Muscle layer of duodenum (tissue), 2 donors: ENCODE results near the gene INPP5D.

Source experiments
- H3K27ac ChIP-seq: one replicate; pipeline ENCODE4 v1.7.0; 2013; ENCODE audit warnings: mild to moderate bottlenecking, low read length
- H3K27me3 ChIP-seq: one replicate; pipeline ENCODE4 v1.7.0; 2013; ENCODE audit warnings: low read depth, mild to moderate bottlenecking, control low read depth, low read length
- H3K36me3 ChIP-seq, 2 donors: one replicate each; pipeline ENCODE4 v1.7.0; 2013; ENCODE audit warnings: low read length in 2 of 2, control low read depth in 1 of 2, mild to moderate bottlenecking in 1 of 2; ENCODE audit not compliant: insufficient read depth in 2 of 2, control insufficient read depth in 1 of 2
- H3K4me1 ChIP-seq, 2 donors: one replicate each; pipeline ENCODE4 v1.7.0; 2013; ENCODE audit warnings: low read length in 2 of 2, mild to moderate bottlenecking in 2 of 2, control low read depth in 1 of 2, moderate library complexity in 1 of 2; ENCODE audit not compliant: insufficient read depth in 2 of 2, control insufficient read depth in 1 of 2
- H3K4me3 ChIP-seq, 2 donors: one replicate each; pipeline ENCODE4 v1.7.0; 2013; ENCODE audit warnings: low read length in 2 of 2, low read depth in 1 of 2, mild to moderate bottlenecking in 1 of 2
- H3K9me3 ChIP-seq, 2 donors: one replicate each; pipeline ENCODE4 v1.7.0; 2013; ENCODE audit warnings: low read length in 2 of 2, control low read depth in 1 of 2, mild to moderate bottlenecking in 1 of 2; ENCODE audit not compliant: control insufficient read depth in 1 of 2
- donor health status: healthy.

The INPP5D gene

DNA sequence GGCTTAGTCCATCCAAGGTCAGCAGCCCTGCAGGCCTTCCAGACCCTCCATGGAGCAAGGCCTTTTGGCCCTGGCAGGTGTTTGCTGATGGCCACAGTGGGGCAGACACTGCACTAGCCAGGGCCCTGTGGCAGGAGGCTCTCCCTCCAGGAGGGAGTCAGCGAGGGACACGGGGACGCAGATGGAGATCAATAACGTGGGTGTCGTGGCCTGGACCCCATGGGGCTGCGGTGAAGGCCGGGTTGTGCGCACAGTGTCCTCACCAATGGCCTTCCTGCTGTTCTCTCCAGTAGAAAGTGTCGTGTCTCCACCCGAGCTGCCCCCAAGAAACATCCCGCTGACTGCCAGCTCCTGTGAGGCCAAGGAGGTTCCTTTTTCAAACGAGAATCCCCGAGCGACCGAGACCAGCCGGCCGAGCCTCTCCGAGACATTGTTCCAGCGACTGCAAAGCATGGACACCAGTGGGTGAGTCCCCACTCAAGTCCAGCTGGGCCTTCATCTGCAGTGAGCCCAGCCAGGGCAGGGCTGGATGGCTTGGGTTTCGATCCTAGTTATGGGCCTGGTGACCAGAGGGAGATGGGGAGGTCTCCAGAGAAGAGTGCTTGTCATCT, 65.4 kb downstream of the INPP5D start:
- no peaks in the 10 kb centered on the region for H3K27me3 ChIP-seq
- no peak overlapping the region for H3K4me3 ChIP-seq
- peaks cover 0 to 3% of the 10 kb centered on the region in 2 donors for H3K36me3 ChIP-seq
- H3K27ac ChIP-seq = no peak overlapping the region
- H3K4me1 ChIP-seq = no peaks in the 10 kb centered on the region
- H3K9me3 ChIP-seq = no peaks in the 10 kb centered on the region

DNA sequence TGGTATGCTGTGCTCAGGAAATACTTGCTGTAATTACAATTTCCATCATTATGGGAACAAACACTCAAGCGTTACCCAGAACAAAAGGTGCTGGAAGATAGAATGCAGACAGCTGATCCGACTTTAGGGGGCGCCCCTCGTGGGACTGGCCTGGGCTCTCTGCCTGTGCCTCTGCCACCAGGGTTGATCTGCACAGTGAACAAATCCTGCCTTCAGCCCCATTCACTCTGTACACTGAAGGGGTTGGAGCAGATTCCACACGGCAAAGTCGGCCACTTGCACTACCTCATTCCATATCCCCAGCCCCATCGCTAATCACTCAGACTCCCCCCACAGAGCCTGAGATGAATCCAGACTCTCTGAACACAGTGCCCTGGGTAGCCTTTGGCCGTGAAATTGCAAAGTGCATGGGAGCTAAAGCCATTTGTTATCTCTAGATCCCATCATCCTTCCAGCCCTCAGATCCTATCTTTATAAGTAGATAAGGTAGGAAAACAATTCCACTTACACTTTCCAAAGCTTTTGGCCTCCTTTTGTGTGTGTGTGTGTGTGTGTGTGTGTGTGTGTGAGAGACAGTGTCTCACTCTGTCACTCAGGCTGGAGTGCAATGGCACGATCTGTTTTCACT, 69.3 kb downstream of the INPP5D start:
- Histone ChIP-seq H3K27me3 (no peaks in the 10 kb centered on the region), H3K27ac (no peak overlapping the region), H3K4me1 (no peaks in the 10 kb centered on the region), H3K36me3 (peaks cover 0 to 3% of the 10 kb centered on the region in 2 donors), H3K9me3 (no peaks in the 10 kb centered on the region), H3K4me3 (no peak overlapping the region)

DNA sequence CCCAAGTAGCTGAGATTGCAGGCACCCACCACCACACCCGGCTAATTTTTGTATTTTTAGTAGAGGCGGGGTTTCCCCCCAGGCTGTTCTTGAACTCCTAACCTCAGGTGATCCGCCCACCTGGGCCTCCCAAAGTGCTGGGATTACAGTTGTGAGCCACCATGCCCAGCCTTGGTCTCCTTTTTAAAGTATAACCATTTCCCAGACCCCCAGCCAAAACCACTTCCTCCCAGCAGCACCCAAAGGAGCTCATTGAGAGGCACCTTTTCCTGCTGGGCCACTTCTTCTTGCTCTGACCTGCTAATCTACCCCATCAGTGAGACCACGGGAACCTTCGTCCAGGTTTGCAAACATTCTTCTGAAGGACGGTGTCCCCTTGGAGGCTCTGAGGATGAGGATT, 69.9 kb downstream of the INPP5D start:
- Histone ChIP-seq H3K27ac (no peak overlapping the region), H3K9me3 (no peaks in the 10 kb centered on the region), H3K27me3 (no peaks in the 10 kb centered on the region), H3K4me1 (no peaks in the 10 kb centered on the region), H3K4me3 (no peak overlapping the region), H3K36me3 (peaks cover 0 to 3% of the 10 kb centered on the region in 2 donors)

DNA sequence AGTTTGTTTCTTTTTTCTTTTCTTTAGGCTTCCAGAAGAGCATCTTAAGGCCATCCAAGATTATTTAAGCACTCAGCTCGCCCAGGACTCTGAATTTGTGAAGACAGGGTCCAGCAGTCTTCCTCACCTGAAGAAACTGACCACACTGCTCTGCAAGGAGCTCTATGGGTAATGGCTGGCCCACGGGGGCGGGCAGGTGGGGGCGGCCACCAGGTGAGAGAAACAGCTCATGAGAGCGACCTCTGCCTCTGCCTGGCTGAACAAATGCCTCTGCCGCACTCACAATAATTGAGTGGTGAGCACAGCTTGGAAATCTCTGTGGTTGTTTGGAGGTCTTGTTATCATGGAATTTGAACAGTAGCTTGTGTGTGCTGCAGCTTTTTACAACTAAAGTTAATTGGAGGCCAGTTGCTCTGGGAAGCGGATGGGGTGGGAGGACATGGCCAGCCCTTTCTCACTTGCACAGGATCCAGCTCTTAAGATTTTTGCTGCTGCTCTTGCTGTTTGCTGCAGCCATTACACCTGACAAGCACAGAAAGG, 70.4 kb downstream of the INPP5D start:
- no peaks in the 10 kb centered on the region for H3K27me3 ChIP-seq
- H3K9me3 ChIP-seq = no peaks in the 10 kb centered on the region
- H3K27ac ChIP-seq = no peak overlapping the region
- H3K4me1 ChIP-seq = no peaks in the 10 kb centered on the region
- peaks cover 0 to 3% of the 10 kb centered on the region in 2 donors for H3K36me3 ChIP-seq
- no peak overlapping the region for H3K4me3 ChIP-seq

DNA sequence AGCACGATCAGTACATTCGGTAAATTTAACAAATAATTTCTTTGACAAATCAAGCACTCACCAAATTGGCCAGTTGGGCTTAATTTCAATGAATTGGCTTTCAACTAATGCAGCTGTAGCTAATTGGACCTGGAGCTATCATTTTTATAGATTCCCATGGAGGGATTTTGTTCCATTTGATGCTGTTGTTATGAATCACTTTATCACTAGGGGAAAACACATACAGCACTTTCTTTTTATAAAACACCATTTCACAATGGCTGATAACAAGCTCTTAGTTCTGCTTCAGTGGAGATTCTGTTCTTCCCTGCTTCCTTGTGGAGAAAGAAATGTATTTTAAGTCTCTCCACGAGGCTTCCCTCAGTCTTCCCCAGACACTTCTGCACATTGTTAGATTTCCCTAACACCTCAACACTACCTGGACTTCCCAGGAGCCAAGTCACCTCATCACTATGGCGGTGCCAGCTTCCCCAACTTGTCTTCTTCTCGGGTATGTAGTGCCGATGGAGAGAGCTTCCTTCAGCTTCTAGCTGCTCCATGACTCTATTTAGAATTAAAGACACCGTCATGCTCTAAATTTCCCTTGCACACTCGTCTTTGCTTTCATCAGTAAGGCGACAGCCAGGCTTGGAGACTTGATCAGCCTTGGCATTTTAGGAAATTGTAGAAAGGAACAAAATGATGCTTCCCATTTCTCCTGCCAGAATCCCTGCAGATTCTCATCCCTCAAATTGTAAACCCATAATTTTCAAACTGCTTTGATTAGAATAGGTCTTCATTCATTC, 72.0 kb downstream of the INPP5D start:
- Histone ChIP-seq H3K36me3 (no peaks in the 10 kb centered on the region), H3K4me3 (no peak overlapping the region), H3K27ac (no peak overlapping the region), H3K9me3 (no peaks in the 10 kb centered on the region), H3K4me1 (no peaks in the 10 kb centered on the region), H3K27me3 (no peaks in the 10 kb centered on the region)

DNA sequence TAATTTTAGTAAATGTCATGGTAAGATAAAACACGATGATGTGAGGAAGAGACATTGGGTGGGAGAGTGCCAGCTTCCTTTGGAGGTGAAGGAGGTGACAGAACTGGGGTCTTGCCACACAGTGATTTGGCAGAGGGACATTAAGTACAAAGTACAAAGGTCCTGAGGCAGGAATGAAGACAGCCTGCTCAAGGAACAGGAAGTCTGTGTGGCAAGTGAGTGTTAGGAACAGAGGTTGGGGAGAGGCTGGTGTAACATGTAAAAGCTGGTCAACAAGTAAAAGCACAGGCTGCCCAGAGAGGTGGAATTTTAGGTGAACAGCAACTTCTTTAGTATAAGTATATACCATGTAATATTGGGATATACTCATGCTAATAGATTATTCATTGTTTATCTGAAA, 73.1 kb downstream of the INPP5D start:
- Histone ChIP-seq H3K27me3 (no peaks in the 10 kb centered on the region), H3K9me3 (no peaks in the 10 kb centered on the region), H3K27ac (no peak overlapping the region), H3K4me3 (no peak overlapping the region), H3K4me1 (no peaks in the 10 kb centered on the region), H3K36me3 (no peaks in the 10 kb centered on the region)

DNA sequence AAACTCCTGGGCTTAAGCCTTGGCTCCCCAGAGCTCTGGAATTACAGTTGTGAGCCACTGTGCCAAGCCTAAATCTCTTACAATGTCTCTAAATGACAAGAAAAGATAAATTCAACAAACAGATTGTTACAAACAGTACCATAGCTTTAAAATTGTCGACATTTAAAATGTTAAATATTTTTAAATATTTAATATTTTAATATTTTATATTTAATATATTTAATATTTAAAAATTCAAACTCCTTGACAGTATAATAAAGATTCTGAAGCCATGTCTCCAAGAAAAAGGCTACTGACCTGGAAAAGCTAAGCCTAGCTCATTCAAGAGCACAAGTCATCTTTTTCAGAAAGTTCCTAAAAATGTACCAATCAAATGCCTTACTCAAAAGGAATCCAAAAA, 75.3 kb downstream of the INPP5D start:
- H3K27me3 ChIP-seq = no peaks in the 10 kb centered on the region
- H3K4me3 ChIP-seq = no peak overlapping the region
- H3K9me3 ChIP-seq = no peaks in the 10 kb centered on the region
- no peak overlapping the region for H3K27ac ChIP-seq
- no peaks in the 10 kb centered on the region for H3K36me3 ChIP-seq
- H3K4me1 ChIP-seq = no peaks in the 10 kb centered on the region

DNA sequence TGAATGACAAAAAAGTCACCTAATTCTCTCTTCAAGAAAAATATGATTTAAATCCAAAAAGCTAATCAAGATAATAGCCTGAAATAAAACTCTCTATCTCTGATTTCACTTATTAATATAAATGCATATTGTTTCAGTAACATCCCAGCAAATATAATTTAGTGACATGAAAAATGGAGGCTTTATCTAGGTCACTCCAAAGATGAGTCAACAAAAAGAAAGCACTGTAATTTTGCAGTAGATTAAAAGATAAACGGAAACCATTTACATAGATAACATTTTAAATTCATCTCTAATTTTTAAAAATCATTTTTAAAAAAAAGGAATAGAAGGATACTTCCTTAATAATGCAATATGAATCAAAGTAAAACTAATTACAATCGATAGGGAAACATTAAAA, 76.9 kb downstream of the INPP5D start:
- Histone ChIP-seq H3K9me3 (no peaks in the 10 kb centered on the region), H3K36me3 (no peaks in the 10 kb centered on the region), H3K27me3 (no peaks in the 10 kb centered on the region)

DNA sequence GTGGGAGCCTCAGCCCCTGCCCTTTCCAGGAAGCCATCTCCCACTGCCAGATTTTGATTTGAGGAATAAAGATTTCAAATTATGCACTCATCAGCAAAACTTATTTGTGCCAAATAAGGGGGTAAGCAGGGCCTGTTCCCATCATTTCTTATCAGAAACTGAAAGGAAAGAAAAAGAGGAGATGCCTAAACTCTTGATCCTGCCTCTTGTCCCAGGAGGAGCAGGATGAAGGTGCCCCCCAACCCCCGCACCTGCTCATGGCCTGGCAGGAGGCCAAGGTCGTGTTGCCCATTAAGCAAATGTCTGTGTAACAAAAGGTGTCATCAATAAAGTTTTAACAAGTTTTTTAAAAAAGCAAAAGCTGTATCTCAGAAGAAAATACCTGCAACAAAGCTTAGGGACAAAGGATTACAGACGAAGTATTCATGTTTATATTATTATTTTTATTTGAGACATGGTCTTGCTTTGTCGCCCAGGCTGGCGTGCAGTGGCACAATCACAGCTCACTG, 80.0 kb downstream of the INPP5D start:
- Histone ChIP-seq H3K4me3 (no peak overlapping the region), H3K27me3 (no peaks in the 10 kb centered on the region), H3K4me1 (no peaks in the 10 kb centered on the region), H3K9me3 (no peaks in the 10 kb centered on the region), H3K27ac (no peak overlapping the region), H3K36me3 (peaks cover 0 to 3% of the 10 kb centered on the region in 2 donors)

More for the DNA sequence above, 76.9 kb downstream of the INPP5D start:
- no peak overlapping the region for H3K4me3 ChIP-seq
- H3K27ac ChIP-seq = no peak overlapping the region
- H3K4me1 ChIP-seq = no peaks in the 10 kb centered on the region

DNA sequence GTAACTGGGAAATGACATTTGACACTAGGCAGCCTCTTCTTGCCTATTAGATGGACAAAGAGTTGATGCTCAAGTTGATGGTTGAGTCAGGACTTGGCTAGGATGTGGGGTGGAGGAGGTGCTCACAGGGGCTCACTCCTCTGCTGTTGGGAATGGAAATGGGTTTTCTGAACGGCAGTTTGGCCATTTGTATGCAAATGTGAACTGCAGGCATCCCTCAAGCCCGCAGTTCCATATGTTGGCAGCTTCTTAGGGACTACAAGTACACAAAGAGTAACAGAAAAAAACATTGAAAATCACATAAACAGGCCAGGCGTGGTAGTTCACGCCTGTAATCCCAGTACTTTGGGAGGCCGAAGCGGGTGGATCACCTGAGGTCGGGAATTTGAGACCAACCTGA, 80.8 kb downstream of the INPP5D start:
- Histone ChIP-seq H3K4me1 (no peaks in the 10 kb centered on the region), H3K36me3 (peaks cover 0 to 8% of the 10 kb centered on the region in 2 donors), H3K4me3 (no peak overlapping the region), H3K27ac (no peak overlapping the region), H3K27me3 (no peaks in the 10 kb centered on the region), H3K9me3 (no peaks in the 10 kb centered on the region)

DNA sequence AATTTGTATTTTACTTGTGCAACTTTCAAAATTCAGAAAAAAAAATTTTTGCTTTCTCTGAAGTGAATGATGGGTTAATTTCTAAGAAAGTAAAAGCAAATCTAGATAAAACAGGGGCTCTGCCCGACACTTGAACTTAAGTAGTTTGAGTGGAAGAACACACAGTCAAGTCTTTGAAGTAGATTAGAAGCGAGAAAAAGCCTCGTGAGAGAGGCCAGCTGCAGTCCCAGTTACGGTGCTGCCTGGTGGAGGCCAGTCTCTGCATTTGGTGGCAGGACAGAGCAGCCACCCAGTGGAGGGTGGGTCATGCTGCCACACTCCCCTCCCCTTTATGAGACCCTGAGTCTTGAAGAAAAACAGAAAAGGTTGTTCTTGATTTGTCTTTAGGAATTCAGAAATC, 81.8 kb downstream of the INPP5D start:
- Histone ChIP-seq H3K27me3 (no peaks in the 10 kb centered on the region), H3K36me3 (peaks cover 0 to 8% of the 10 kb centered on the region in 2 donors), H3K4me3 (no peak overlapping the region), H3K27ac (no peak overlapping the region), H3K9me3 (no peaks in the 10 kb centered on the region), H3K4me1 (no peaks in the 10 kb centered on the region)
